Activated B cell treated with CpG ODN at 0.5 μM for 24 hours (primary cell): ENCODE results near the gene CFAP58. TPM values are rescaled to one million over a fixed set of nuclear protein-coding genes. Genes with fewer than 3 reads are reported as not detected.

Source experiments
- ATAC-seq: fragments of 200-7000 bp; cut with Tn5 transposase; one replicate; pipeline ENCODE4 v1.10.0; 2021; ENCODE audit warnings: low read depth, mild to moderate bottlenecking, moderate library complexity
- CTCF ChIA-PET: fragments of 350-600 bp; sonication (Branson Sonifier 250); formaldehyde crosslinking; loops from one replicate; lab custom pipeline; 2021; ENCODE audit warnings: antibody characterized with exemption; lab: Charles Lee
- POLR2A ChIA-PET: fragments of 350-600 bp; sonication (Branson Sonifier 250); formaldehyde crosslinking; loops from one replicate; lab custom pipeline; 2021; ENCODE audit warnings: antibody characterized with exemption; lab: Charles Lee
- DNase-seq: peaks from one replicate; pipeline ENCODE4 v3.0.0; 2022
- H3K27ac Mint-ChIP-seq: one replicate; pipeline ENCODE4 v1.8.0; 2020; ENCODE audit warnings: mixed read lengths
- H3K27me3 Mint-ChIP-seq: one replicate; pipeline ENCODE4 v1.8.0; 2021; ENCODE audit warnings: mixed read lengths
- H3K36me3 Mint-ChIP-seq: one replicate; pipeline ENCODE4 v1.8.0; 2021; ENCODE audit warnings: low read depth, mixed read lengths
- H3K4me1 Mint-ChIP-seq: one replicate; pipeline ENCODE4 v1.8.0; 2021; ENCODE audit warnings: mixed read lengths
- H3K4me3 Mint-ChIP-seq: one replicate; pipeline ENCODE4 v1.8.0; 2020; ENCODE audit warnings: mild to moderate bottlenecking, mixed read lengths
- H3K9me3 Mint-ChIP-seq: one replicate; pipeline ENCODE4 v1.8.0; 2020; ENCODE audit warnings: mixed read lengths
- CTCF ChIP-seq: fragments of 200-600 bp; IDR thresholded peaks from one replicate; pipeline ENCODE4 v1.8.0; 2022; ENCODE audit warnings: antibody characterized with exemption, mild to moderate bottlenecking
- intact Hi-C: fragments of 100-400 bp; cut with micrococcal nuclease; formaldehyde crosslinking; loops from one replicate; pipeline ENCODE4 v1.15.1; 2024
- total RNA-seq: library from RNA; stranded (reverse); gene quantifications from 2 replicates; pipeline ENCODE4 v1.2.3, GENCODE V29; 2022

The CFAP58 gene
- total RNA-seq, 1 donor from 2014 or later, result not detected

- Mint-ChIP-seq H3K36me3 (no peaks in the 10 kb centered on the region), H3K27me3 (no peaks in the 10 kb centered on the region), H3K9me3 (no peaks in the 10 kb centered on the region), H3K4me3 (no peak overlapping the region), H3K4me1 (peaks cover 31% of the 10 kb centered on the region), H3K27ac (peak overlapping the region; percentile 67)
- ChIA-PET CTCF (interaction anchor here (0.7 to 1.9 kb wide), 4 partner anchors 9 to 73 kb away, joined by 3 to 12 read pairs (median 4); partner anchors contain the start of gene ITPRIP), POLR2A (interaction anchor here (1.1 to 2.2 kb wide), 2 partner anchors 9 to 42 kb away, joined by 6 to 16 read pairs; partner anchors contain the start of gene ITPRIP)
- DNase-seq, result no peak
- intact Hi-C loops, result loop anchor here (2.0 kb wide), 1 partner anchor 19 kb away; no protein-coding TSS in a partner anchor
- ATAC-seq, result no peak
- no peak for TF ChIP-seq CTCF
Measured at GRCh38 chr10:104347295-104348045, 6.2 kb upstream of the CFAP58 start.

- Mint-ChIP-seq H3K9me3 (no peaks in the 10 kb centered on the region), H3K27ac (no peak overlapping the region), H3K4me1 (peaks cover 31% of the 10 kb centered on the region), H3K4me3 (no peak overlapping the region), H3K36me3 (peaks cover 2% of the 10 kb centered on the region), H3K27me3 (no peaks in the 10 kb centered on the region)
- ATAC-seq, result no peak
- TF ChIP-seq CTCF, result no peak
- no peak for DNase-seq
- intact Hi-C loops, result loop anchor here (2.0 kb wide), 1 partner anchor 20 kb away; no protein-coding TSS in a partner anchor
- CTCF ChIA-PET, result interaction anchor here (1.9 to 3.9 kb wide), 2 partner anchors 42 to 43 kb away, joined by 12 to 208 read pairs; no protein-coding TSS in a partner anchor
- POLR2A ChIA-PET, result interaction anchor here (1.5 to 2.2 kb wide), 2 partner anchors 10 to 13 kb away, joined by 4 to 16 read pairs; partner anchors contain the start of gene ITPRIP
Measured at GRCh38 chr10:104348601-104349000, 5.0 kb upstream of the CFAP58 start.

GRCh38 chr10:104349623-104350126 is 4.0 kb upstream of the CFAP58 start:
- H3K9me3 Mint-ChIP-seq, result no peaks in the 10 kb centered on the region
- ChIA-PET POLR2A (interaction anchor here (0.6 to 5.2 kb wide), 6 partner anchors 9 to 228 kb away, joined by 3 to 73 read pairs (median 4); partner anchors contain the start of genes ITPRIP and SFR1), CTCF (interaction anchor here (0.7 to 3.9 kb wide), 11 partner anchors 9 to 228 kb away, joined by 3 to 208 read pairs (median 4); partner anchors contain the start of genes ITPRIP and SFR1)
- intact Hi-C loops, result loop anchor here (1.0 to 5.0 kb wide), 7 partner anchors 11 to 657 kb away; partner anchors contain the start of gene ITPRIP
- H3K36me3 Mint-ChIP-seq, result peaks cover 2% of the 10 kb centered on the region
- ATAC-seq (peak; percentile 32), DNase-seq (no peak)
- H3K27me3 Mint-ChIP-seq, result no peaks in the 10 kb centered on the region
- peaks cover 31% of the 10 kb centered on the region for H3K4me1 Mint-ChIP-seq
- no peak overlapping the region for H3K4me3 Mint-ChIP-seq
- H3K27ac Mint-ChIP-seq, result no peak overlapping the region
- no peak for TF ChIP-seq CTCF

- Mint-ChIP-seq H3K36me3 (peaks cover 2% of the 10 kb centered on the region), H3K9me3 (no peaks in the 10 kb centered on the region), H3K4me3 (no peak overlapping the region), H3K27me3 (no peaks in the 10 kb centered on the region), H3K4me1 (peaks cover 31% of the 10 kb centered on the region), H3K27ac (no peak overlapping the region)
- CTCF ChIA-PET, result interaction anchor here (0.7 to 3.9 kb wide), 16 partner anchors 9 to 229 kb away, joined by 3 to 208 read pairs (median 6); partner anchors contain the start of genes GSTO1, ITPRIP and SFR1
- DNase-seq (no peak), ATAC-seq (peak; percentile 61)
- no peak for TF ChIP-seq CTCF
- POLR2A ChIA-PET, result interaction anchor here (0.6 to 5.2 kb wide), 6 partner anchors 9 to 229 kb away, joined by 3 to 73 read pairs (median 4); partner anchors contain the start of genes ITPRIP and SFR1
- intact Hi-C loops, result loop anchor here (1.0 to 5.0 kb wide), 5 partner anchors 45 to 658 kb away; no protein-coding TSS in a partner anchor
Measured at GRCh38 chr10:104350127-104350635, 3.5 kb upstream of the CFAP58 start.
